H9 (cell line): ENCODE measurements around the gene CAV2. TPM values are rescaled to one million over a fixed set of nuclear protein-coding genes. Genes with fewer than 3 reads are reported as not detected.

ENCODE experiments used
- DNase-seq: peaks from one replicate; pipeline ENCODE4 v3.0.0-alpha.2; 2017
- H2AFZ ChIP-seq: one replicate; pipeline ENCODE4 v1.6.1; 2013; ENCODE audit warnings: mild to moderate bottlenecking, low read length, control low read depth, moderate library complexity
- H2AK5ac ChIP-seq: 2 replicates; pipeline ENCODE4 v1.6.1; 2013; ENCODE audit warnings: low read length, control low read depth, mixed read lengths; ENCODE audit not compliant: insufficient read length
- H2BK120ac ChIP-seq: one replicate; pipeline ENCODE4 v1.6.1; 2013; ENCODE audit warnings: low read depth, mild to moderate bottlenecking, low read length, control low read depth, inconsistent platforms; ENCODE audit not compliant: poor library complexity, severe bottlenecking
- H2BK12ac ChIP-seq: 2 replicates; pipeline ENCODE4 v1.6.1; 2013; ENCODE audit warnings: low read length, control low read depth, mixed read lengths, low read depth; ENCODE audit not compliant: insufficient read length
- H2BK15ac ChIP-seq: 2 replicates; pipeline ENCODE4 v1.6.1; 2013; ENCODE audit warnings: low read depth, low read length, control low read depth
- H2BK20ac ChIP-seq: one replicate; pipeline ENCODE4 v1.6.1; 2013; ENCODE audit warnings: low read depth, mild to moderate bottlenecking, low read length, control low read depth, inconsistent platforms; ENCODE audit not compliant: poor library complexity, severe bottlenecking
- H2BK5ac ChIP-seq: 2 replicates; pipeline ENCODE4 v1.6.1; 2013; ENCODE audit warnings: low read length, control low read depth, mixed read lengths; ENCODE audit not compliant: insufficient read length
- H3K14ac ChIP-seq: 2 replicates; pipeline ENCODE4 v1.6.1; 2013; ENCODE audit warnings: low read length, control low read depth; ENCODE audit not compliant: insufficient read depth
- H3K18ac ChIP-seq: 2 replicates; pipeline ENCODE4 v1.6.1; 2013; ENCODE audit warnings: low read depth, mild to moderate bottlenecking, mixed read lengths, low read length, control low read depth; ENCODE audit not compliant: insufficient read length
- H3K23ac ChIP-seq: 2 replicates; pipeline ENCODE4 v1.6.1; 2013; ENCODE audit warnings: low read length, control low read depth, mixed read lengths, low read depth; ENCODE audit not compliant: insufficient read length
- H3K23me2 ChIP-seq: 2 replicates; pipeline ENCODE4 v1.6.1; 2013; ENCODE audit warnings: low read depth, mild to moderate bottlenecking, mixed read lengths, low read length, control low read depth; ENCODE audit not compliant: insufficient read length, poor library complexity, severe bottlenecking
- H3K27ac ChIP-seq: 2 replicates; pipeline ENCODE4 v1.5.1; 2013; ENCODE audit warnings: low read length, control low read depth, mixed read lengths, low read depth; ENCODE audit not compliant: insufficient read length
- H3K27me3 ChIP-seq: 2 replicates; pipeline ENCODE4 v1.6.1; 2013; ENCODE audit warnings: low read length, control low read depth, inconsistent platforms; ENCODE audit not compliant: insufficient read depth
- H3K4ac ChIP-seq: 2 replicates; pipeline ENCODE4 v1.6.1; 2013; ENCODE audit warnings: low read depth, mild to moderate bottlenecking, control low read depth, inconsistent platforms, low read length, moderate library complexity
- H3K4me1 ChIP-seq: 2 replicates; pipeline ENCODE4 v1.6.1; 2013; ENCODE audit warnings: low read length, control low read depth, inconsistent platforms; ENCODE audit not compliant: insufficient read depth
- H3K4me2 ChIP-seq: 2 replicates; pipeline ENCODE4 v1.6.1; 2013; ENCODE audit warnings: low read length, control low read depth, mixed read lengths; ENCODE audit not compliant: insufficient read length, insufficient read depth
- H3K56ac ChIP-seq: 2 replicates; pipeline ENCODE4 v1.6.1; 2013; ENCODE audit warnings: low read depth, mild to moderate bottlenecking, mixed read lengths, low read length, control low read depth; ENCODE audit not compliant: insufficient read length
- H3K79me1 ChIP-seq: 2 replicates; pipeline ENCODE4 v1.6.1; 2013; ENCODE audit warnings: low read depth, mild to moderate bottlenecking, moderate library complexity, low read length, control low read depth, inconsistent platforms; ENCODE audit not compliant: insufficient read depth, poor library complexity, severe bottlenecking
- H3K79me2 ChIP-seq: 2 replicates; pipeline ENCODE4 v1.6.1; 2013; ENCODE audit warnings: low read length, control low read depth, inconsistent platforms; ENCODE audit not compliant: insufficient read depth
- H3K9ac ChIP-seq: 2 replicates; pipeline ENCODE4 v1.6.1; 2013; ENCODE audit warnings: low read length, control low read depth, mixed read lengths; ENCODE audit not compliant: insufficient read length; ENCODE audit errors: extremely low read depth
- H3K9me3 ChIP-seq: one replicate; pipeline ENCODE4 v1.6.1; 2013; ENCODE audit warnings: low read depth, low read length, inconsistent platforms; ENCODE audit not compliant: control insufficient read depth
- H3T11ph ChIP-seq: one replicate; pipeline ENCODE4 v1.6.1; 2013; ENCODE audit warnings: mild to moderate bottlenecking, low read length, control low read depth, inconsistent platforms
- H4K20me1 ChIP-seq: one replicate; pipeline ENCODE4 v1.6.1; 2013; ENCODE audit not compliant: control insufficient read depth, insufficient read length, insufficient read depth
- H4K5ac ChIP-seq: 2 replicates; pipeline ENCODE4 v1.6.1; 2013; ENCODE audit warnings: low read depth, mild to moderate bottlenecking, mixed read lengths, low read length, control low read depth; ENCODE audit not compliant: insufficient read length
- H4K8ac ChIP-seq: replicated peaks from 2 replicates; pipeline ENCODE4 v1.6.1; 2013; ENCODE audit warnings: low read length, control low read depth, mixed read lengths, low read depth; ENCODE audit not compliant: insufficient read length
- H4K91ac ChIP-seq: 2 replicates; pipeline ENCODE4 v1.6.1; 2013; ENCODE audit warnings: low read depth, mild to moderate bottlenecking, moderate library complexity, mixed read lengths, low read length, control low read depth; ENCODE audit not compliant: insufficient read length
- H3K27ac Mint-ChIP-seq, 3 experiments: 2 replicates in 2 of 3; 3 replicates in 1 of 3; pipeline ENCODE4 v1.8.0; 2020 to 2021; ENCODE audit warnings: mixed read lengths in 3 of 3, mild to moderate bottlenecking in 1 of 3, moderate library complexity in 1 of 3
- H3K27me3 Mint-ChIP-seq: 2 replicates; pipeline ENCODE4 v1.8.0; 2021; ENCODE audit warnings: low read depth, mild to moderate bottlenecking, moderate library complexity, mixed read lengths
- H3K36me3 Mint-ChIP-seq, 3 experiments: 2 replicates in 2 of 3; 3 replicates in 1 of 3; pipeline ENCODE4 v1.8.0; 2020 to 2021; ENCODE audit warnings: low read depth in 3 of 3, mixed read lengths in 3 of 3; ENCODE audit not compliant: insufficient read depth in 1 of 3
- H3K4me1 Mint-ChIP-seq, 2 experiments: 2 replicates each; pipeline ENCODE4 v1.8.0; 2020; ENCODE audit warnings: mixed read lengths in 2 of 2
- H3K4me3 Mint-ChIP-seq, 2 experiments: 2 replicates in 1 of 2; 3 replicates in 1 of 2; pipeline ENCODE4 v1.8.0; 2020 to 2021; ENCODE audit warnings: mild to moderate bottlenecking in 2 of 2, mixed read lengths in 2 of 2, moderate library complexity in 1 of 2
- H3K9me3 Mint-ChIP-seq, 2 experiments: 2 replicates in 1 of 2; 3 replicates in 1 of 2; pipeline ENCODE4 v1.8.0; 2020; ENCODE audit warnings: mild to moderate bottlenecking in 2 of 2, mixed read lengths in 2 of 2, moderate library complexity in 1 of 2
- CTCF ChIP-seq: fragments of 200-600 bp; sonication (generic); conservative IDR thresholded peaks from 3 replicates; pipeline ENCODE4 v1.8.0; 2021; ENCODE audit warnings: antibody characterized with exemption, mild to moderate bottlenecking
- WGBS: extraction: QIAGEN DNeasy Blood & Tissue Kit; methylation state at CpG from one replicate; pipeline ENCODE4 v1.1.7; 2013; ENCODE audit warnings: missing lambda C conversion rate, low lambda C conversion rate, mixed read lengths; ENCODE audit not compliant: insufficient read length; ENCODE audit errors: extremely low coverage; 5-methylcytosine and 5-hydroxymethylcytosine counted together
- total RNA-seq: library from RNA; stranded (reverse); gene quantifications from 2 replicates; pipeline ENCODE4 v1.2.1, GENCODE V29; 2021

The CAV2 gene
- total RNA-seq, 1 experiment from 2014 or later, result 3.7 TPM

- Histone ChIP-seq H3K56ac (no peak overlapping the region), H3K27ac (no peak overlapping the region), H3T11ph (no peak overlapping the region), H3K27me3 (no peaks in the 10 kb centered on the region; the same call in 1 of the 2 replicates), H3K23me2 (peaks cover 10% of the 10 kb centered on the region), H3K79me1 (no peaks in the 10 kb centered on the region), H3K9ac (no peak overlapping the region), H4K20me1 (no peaks in the 10 kb centered on the region), H3K4me2 (no peak overlapping the region), H2BK15ac (no peak overlapping the region), H2AK5ac (no peak overlapping the region), H2BK120ac (no peak overlapping the region), H3K18ac (no peak overlapping the region), H3K9me3 (no peaks in the 10 kb centered on the region), H3K23ac (no peak overlapping the region), H3K4me1 (no peaks in the 10 kb centered on the region), H4K91ac (no peak overlapping the region), H4K8ac (no peak overlapping the region), H3K14ac (no peak overlapping the region), H4K5ac (no peak overlapping the region), H2BK5ac (no peak overlapping the region), H3K4ac (no peak overlapping the region), H2BK20ac (no peak overlapping the region), H2BK12ac (no peak overlapping the region), H2AFZ (no peak overlapping the region), H3K79me2 (no peaks in the 10 kb centered on the region)
- H3K36me3 Mint-ChIP-seq, result no peaks in the 10 kb centered on the region
- no peaks in the 10 kb centered on the region for H3K9me3 Mint-ChIP-seq
- no peak overlapping the region for H3K27ac Mint-ChIP-seq
- no peak overlapping the region for H3K4me3 Mint-ChIP-seq
- H3K4me1 Mint-ChIP-seq, result peaks cover 12 to 14% of the 10 kb centered on the region in 2 experiments
- TF ChIP-seq CTCF, result no peak
- no CpG with 5 or more reads among the region's 6 CpGs for WGBS
- no peak for DNase-seq
- peaks cover 33% of the 10 kb centered on the region for H3K27me3 Mint-ChIP-seq
These were observed 2.9 kb upstream of the CAV2 start for GRCh38 chr7:116496653-116497052.
